ENCODE measurements around the gene CARD8.

CARD8 gene

DNA sequence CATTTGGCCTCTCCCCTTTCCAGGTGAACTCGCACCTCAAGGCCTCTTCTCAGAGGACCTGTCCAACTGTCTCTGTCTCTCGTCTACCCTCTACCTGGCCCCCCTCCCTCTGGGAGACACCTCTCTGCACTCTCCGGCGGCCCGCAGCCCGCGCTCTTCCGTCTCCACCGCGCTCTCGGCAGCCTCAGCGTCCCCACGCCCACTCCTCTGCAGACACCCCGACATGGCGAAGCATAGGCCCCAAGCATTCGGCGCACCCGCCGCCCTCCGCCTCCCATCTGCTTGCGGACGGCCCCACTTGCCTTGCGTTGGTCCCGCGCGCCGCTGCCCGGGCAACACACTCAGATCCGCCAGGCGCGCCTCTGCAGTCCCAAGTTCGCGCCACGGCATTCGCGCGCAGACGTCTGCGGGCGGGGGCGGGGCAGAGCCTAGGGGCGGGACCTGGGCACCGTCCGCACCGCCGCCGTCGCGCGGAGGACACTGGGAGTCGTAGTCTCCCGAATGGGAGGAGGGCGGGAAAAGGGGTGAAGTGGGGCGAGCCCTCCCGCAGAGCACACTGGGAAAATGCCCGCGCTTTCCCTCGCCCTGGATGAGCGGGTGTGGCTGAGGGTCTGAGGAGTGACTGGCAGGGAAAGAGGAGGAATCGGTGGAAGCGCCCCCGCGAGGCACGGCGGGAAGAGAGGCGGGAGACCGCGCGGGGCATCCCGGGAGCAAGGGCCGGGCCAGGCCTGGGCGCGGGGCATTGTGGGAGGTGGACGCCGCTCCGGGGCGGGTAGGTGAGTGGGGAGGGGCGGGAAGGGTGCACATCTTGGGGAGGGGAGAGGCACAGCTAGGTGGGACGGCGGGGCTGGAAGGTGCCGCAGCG, 85.5 kb downstream of the CARD8 start, which contains the start of the genes LIG1 and ZSWIM9:
Gene LIG1, minus strand, starts transcription at position 406 of the 865 bp plus-strand sequence. CDS start 4,778 bp downstream, outside the sequence.
Gene ZSWIM9, plus strand, starts transcription at position 742 of the 865 bp plus-strand sequence. CDS start 1,123 bp downstream, outside the sequence.
- peak; percentile 98 for DNase-seq

DNA sequence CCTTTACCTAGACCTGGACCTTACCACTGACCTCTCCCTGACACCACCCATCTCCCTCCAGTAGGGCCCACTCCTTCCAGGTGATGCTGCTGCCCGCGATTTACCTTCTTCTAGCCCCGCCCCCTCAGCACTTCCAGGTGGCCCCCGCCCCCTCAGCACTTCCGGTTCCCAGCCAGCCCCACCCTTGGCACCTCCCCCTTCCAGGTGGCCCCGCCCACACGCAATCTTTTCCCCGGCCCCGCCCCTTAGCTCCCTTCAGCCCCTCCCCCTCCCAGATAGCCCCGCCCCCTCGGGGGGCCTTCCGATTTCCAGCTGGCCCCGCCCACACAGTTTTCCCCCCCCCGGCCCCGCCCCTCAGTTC, 86.2 kb downstream of the CARD8 start:
- peak; percentile 75 for DNase-seq

DNA sequence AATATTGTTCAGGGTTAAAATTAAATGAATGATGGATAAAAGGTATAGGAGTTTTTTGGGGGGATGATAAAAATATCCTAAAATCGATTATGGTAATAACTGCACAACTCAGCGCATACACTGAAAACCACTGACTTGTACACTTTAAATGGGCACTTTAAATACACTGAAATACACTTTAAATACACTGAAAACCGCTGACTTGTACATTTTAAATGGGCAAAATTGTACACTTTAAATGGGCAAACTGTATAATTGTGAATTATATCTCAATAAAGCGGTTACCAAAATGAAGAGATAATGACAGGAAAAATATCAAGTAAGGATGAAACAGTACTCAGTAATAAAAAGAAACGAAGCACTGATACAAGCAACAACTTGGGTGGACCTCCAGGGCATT, 87.0 kb downstream of the CARD8 start:
- DNase-seq = no peak

DNA sequence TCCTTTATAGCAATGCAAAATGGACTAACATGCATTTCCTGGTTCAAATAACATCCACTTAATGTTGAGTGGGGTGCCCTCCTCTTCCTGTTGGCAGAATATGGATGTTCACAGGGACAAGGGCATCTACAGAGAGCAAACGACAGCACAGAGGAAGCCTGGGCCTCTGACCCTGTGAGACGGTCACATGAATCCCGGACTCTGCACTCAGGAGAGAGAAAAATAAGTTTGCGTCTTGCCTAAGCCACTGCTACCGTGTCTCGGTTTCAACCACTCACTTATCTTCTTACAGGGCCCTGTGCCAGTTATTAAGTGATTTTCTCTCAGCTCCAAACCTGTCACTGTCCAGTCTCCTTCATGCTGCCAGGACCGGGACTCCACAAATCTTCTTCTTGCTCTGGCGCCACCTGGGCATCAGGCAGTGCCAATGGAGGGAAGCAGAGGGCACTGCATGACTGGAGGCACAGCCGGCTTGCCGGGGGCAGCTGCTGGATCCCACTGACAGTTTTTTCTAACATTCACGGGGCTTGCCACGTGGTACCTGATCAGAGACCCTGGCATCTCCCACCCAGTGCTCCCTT, 97.4 kb downstream of the CARD8 start:
- no peak for DNase-seq
